DMS153 (cell line): ENCODE measurements around the gene ITPR3.
"Not testable (repeated sequence)": the region's sequence is repeated elsewhere in the genome, so short reads cannot be mapped to it uniquely, and the experiment has no call there.

ENCODE experiments used
- DNase-seq: peaks from one replicate; lab custom pipeline; 2025; lab: John Stamatoyannopoulos, UW

Gene ITPR3

GRCh38 chr6:33591424-33592032, 29.6 kb upstream of the ITPR3 start:
- no peak for DNase-seq

GRCh38 chr6:33592280-33592594, 28.9 kb upstream of the ITPR3 start:
- no peak for DNase-seq

DNA sequence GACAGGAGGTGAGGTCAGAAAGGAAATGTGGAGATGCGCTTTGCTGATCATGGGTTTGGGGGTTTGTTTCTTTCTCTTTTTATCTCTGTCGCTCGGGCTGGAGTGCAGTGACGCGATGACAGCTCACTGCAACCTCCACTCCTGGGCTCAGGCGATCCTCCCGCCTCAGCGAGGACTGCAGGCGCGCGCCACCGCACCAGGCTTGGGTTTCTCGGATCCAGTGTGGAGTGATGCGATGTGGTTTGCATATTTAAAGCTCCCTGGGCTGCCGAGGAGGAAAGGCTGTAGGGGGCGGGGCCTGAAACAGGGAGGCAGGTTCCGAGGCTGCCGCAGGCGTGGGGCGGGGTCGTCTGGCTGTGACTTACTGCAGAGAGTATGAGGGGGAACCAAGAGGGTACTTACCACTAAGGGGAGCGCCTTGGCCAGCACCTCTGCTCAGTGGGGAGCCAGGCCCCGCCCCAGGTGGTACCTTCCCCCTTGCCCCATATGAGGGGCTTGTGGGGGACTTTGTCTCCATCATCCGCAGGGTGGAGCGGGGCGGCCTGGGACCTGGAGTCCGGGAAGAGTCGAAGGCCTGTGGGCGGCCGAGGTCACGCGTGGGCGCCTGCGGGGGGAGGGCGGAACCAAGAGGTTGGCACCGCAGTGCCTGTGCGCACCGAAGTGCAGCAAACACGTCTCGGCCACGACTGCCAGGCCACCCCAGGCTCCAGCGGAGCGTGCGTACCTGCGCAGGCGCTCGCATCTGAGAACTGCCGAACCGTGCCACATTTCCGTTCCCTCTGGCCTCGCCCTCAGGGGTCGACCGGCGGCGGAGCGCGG, 28.3 kb upstream of the ITPR3 start:
- DNase-seq: no peak

DNA sequence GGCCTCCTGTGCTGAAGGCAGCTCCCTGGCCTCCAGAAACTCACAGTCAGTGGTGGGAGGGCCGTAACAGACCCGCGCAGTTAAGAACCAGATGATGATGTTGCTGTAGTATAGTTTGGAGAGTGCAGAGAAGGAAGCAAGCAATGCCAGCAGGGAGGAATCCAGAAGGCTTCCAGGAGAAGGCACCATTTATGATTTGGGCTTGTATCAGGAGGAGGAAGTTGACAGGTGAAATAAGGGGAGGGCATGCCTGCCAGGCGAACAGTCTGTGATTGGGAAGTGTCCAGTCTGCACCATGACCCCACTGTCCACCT, 27.8 kb upstream of the ITPR3 start:
- DNase-seq: no peak

GRCh38 chr6:33595001-33595846, 25.9 kb upstream of the ITPR3 start:
- DNase-seq: no peak

GRCh38 chr6:33596894-33597293, 24.2 kb upstream of the ITPR3 start:
- not testable (repeated sequence) for DNase-seq

GRCh38 chr6:33597551-33598322, 23.4 kb upstream of the ITPR3 start:
- no peak for DNase-seq

DNA sequence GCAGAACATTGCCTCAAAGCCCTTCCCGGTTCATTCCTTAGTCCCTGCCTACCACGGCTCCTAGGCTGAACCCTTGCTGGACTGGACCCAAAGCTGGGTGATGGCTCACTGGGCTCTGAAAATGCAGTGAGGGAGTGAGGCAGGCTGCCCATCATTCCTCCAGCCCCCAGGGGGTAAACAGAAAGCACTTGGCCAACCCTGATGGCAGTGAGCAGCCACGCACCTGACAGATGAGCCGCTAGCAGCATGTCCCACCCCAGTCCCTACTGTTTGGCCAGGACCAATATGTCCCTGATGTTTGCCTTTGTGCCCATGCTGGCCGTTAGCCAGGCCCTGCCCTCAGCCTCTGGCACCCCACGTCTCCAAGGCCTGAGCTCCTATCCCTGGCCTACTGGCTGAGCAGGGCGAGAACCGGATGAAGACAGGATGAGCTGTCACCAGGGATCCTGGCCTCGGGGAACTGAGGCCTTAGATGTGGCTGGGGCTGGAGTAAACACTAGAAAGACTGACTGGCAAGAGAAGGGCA, 21.6 kb upstream of the ITPR3 start:
- no peak for DNase-seq

DNA sequence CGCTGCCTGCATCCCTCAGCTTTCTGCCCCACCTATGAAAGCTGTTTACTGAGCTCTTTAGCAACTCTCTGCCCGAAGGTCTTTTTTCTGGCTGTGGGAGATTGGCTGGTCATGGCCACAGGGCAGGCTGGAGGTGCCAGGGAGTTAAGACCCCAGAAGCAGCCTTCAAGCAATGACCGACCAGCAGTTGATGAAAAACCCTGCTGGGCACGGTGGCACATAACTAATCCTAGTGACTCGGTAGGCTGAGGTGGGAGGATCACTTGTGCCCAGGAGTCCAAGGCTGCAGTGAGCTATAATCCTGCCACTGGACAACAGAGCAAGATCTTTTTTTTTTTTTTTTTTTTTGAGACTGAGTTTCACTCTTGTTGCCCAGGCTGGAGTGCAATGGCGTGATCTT, 20.4 kb upstream of the ITPR3 start:
- DNase-seq: no peak

- no peak for DNase-seq
These were observed 18.9 kb upstream of the ITPR3 start for GRCh38 chr6:33602180-33602579.

GRCh38 chr6:33604941-33605854, 15.9 kb upstream of the ITPR3 start:
- DNase-seq: no peak

- no peak for DNase-seq
These were observed 14.5 kb upstream of the ITPR3 start for GRCh38 chr6:33606642-33607041.

DNA sequence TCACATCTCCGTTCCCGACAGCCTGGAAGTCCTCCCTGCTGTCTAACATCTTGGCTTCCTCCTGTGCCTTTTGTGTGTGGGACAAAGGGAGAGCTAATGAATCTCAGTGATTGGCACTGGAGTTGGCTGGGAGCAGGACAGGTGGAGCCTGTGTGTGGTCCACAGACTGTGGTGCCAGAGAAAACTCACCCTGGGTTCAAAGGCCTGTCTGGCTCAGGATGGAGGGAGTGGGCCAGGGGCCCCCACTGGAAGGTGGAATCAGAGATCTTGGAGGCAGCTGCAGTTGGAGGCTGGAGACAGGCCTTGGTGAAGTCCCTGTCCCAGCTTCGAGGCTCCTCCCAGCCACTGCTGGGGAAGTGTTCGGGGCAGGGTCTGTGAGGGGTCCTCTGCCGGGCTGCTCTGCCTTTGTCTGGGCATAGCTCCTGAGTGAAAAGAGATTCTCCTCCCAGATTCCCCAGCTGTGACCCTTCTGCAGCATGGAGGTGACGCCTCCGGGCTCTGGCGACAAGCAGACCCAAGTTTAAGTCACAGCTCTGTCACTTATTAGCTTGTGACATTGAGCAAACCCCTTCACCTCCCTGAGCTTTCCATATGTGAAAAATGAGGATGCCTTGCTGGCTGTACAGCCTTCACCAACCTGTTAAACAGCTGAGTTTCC, 13.9 kb upstream of the ITPR3 start:
- no peak for DNase-seq

- DNase-seq: no peak
These were observed 13.3 kb upstream of the ITPR3 start for GRCh38 chr6:33607784-33608161.

GRCh38 chr6:33609019-33609418, 12.1 kb upstream of the ITPR3 start:
- DNase-seq: no peak

DNA sequence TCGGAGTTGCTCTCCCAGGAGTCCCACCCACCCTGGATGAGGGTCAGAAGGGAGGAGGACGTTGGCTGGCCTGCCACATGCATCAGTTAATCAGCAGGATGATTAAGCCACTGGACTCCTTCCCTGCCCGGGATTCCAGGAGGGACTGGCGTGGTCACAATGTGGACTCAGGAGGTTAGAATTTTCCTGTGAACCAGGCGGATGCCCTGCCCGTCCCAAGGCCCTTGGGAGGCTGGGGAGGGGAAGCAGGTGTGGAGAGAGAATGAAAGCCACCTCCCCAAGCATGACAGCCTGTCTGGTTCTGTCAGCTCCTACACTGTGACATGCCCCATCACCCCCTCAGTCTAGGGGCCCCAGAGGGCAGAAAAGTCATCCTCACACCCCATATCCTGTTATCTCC, 11.6 kb upstream of the ITPR3 start:
- no peak for DNase-seq

DNA sequence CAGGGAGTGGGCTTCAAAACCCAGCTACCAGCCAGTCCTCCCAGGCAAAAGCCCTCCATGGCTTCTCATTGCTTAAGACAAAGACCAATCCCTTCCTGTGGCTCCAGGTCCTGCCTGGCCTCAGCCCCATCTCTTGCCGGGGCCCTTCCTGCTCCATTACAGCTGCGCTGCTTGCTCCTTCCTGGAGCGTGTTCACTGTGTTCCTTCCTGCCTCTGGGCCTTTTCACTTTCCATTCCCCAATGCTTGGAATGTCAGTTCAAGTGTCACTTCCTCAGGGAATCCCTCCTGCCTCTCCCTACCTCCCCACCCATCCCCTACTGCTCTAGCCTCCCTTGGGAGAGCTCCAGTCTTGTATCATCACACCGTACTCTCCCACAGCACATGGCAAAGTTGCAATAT, 11.1 kb upstream of the ITPR3 start:
- DNase-seq: no peak

GRCh38 chr6:33610779-33611732, 10.1 kb upstream of the ITPR3 start:
- no peak for DNase-seq

- DNase-seq: no peak
These were observed 7.9 kb upstream of the ITPR3 start for GRCh38 chr6:33613146-33613794.
